ENCODE measurements around the gene EMILIN2. TPM values are rescaled to one million over a fixed set of nuclear protein-coding genes. Genes with fewer than 3 reads are reported as not detected.

The EMILIN2 gene
- total and polyA plus RNA-seq, 9 of the 15 experiments (the other 6 are each of a cell fraction or from before 2014, with no cell fraction given): 0.01 to 0.40 (median 0.19) TPM

DNA sequence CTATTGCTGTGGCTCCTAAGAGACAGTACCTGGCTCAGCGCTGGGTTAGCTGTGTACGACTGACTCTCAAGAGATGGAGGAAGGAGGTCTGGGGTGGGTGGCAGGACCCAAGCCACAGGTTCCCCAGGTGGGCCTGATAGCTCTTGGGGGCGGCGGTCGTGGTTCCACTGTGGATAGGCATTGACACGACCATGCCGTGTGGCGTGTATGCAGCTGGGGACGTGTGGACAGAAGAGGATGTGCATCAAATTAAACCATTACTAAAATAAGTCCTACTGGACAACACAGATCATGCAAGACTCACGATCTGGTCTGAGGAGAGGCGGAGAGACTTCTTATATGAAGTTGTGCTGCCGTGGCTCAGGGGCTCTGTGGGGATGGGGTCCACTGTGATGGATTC, 78.1 kb downstream of the EMILIN2 start:
- no peak for FAIRE-seq
- intact Hi-C loops (cut with micrococcal nuclease): no loop called here

DNA sequence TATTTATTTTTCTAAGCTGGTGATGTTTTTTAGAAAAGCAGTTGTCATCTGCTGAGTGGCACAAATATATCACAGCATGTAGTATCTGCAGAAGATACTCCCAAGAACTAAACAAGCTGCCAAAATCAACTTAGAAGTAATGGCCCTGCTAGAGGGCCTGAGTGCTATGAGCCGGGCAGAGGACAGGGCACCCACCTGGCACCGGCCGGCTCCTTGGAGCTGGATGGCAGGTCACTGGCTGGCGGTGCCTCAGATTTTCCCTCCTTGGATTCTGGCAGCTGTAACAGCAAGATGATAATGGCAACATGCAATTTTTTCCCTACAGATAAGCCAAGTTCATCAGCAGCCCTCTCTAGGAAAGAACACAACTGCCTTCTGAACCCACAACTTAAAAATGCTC, 79.7 kb downstream of the EMILIN2 start:
- no peaks in the 10 kb centered on the region for H3K79me2 ChIP-seq (ENCODE audit: control insufficient read depth, insufficient read depth, low read length)
- no peaks in the 10 kb centered on the region for H3K27me3 ChIP-seq (ENCODE audit: control insufficient read depth in 2 of 2, insufficient read depth in 2 of 2, low read length in 2 of 2)
- ATAC-seq (no peak), FAIRE-seq (no peak), DNase-seq (ENCODE audit: extremely low read depth in 1 of 4, low spot score in 3 of 4) (no peak)
- no peak overlapping the region for H3K27ac ChIP-seq (ENCODE audit: extremely low read depth, low read depth, low read length)
- no peak overlapping the region for H3K9ac ChIP-seq (ENCODE audit: insufficient read depth in 1 of 2, low read depth in 2 of 2, low read length in 2 of 2)
- BruUV-seq (replicated peaks): no TSS peak
- in situ Hi-C loops (cut with MboI): loop anchor here (25.0 kb wide), 1 partner anchor 1061 kb away; no protein-coding TSS in a partner anchor
- no peaks in the 10 kb centered on the region for H3K9me3 ChIP-seq (replicated peaks; ENCODE audit: control insufficient read depth, insufficient read depth, low read depth, low read length)
- no peak for TF ChIP-seq PHB (CRISPR knock-in tag; IDR thresholded peaks at IDR 0.05)
- TF ChIP-seq, protein P1, sequence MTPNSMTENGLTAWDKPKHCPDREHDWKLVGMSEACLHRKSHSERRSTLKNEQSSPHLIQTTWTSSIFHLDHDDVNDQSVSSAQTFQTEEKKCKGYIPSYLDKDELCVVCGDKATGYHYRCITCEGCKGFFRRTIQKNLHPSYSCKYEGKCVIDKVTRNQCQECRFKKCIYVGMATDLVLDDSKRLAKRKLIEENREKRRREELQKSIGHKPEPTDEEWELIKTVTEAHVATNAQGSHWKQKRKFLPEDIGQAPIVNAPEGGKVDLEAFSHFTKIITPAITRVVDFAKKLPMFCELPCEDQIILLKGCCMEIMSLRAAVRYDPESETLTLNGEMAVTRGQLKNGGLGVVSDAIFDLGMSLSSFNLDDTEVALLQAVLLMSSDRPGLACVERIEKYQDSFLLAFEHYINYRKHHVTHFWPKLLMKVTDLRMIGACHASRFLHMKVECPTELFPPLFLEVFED (CRISPR knock-in tag; conservative IDR thresholded peaks at IDR 0.05): no peak
- TF ChIP-seq GABPB1 (CRISPR knock-in tag; IDR thresholded peaks at IDR 0.05): no peak
- no peak for TF ChIP-seq SREBF1 (IDR thresholded peaks at IDR 0.05; ENCODE audit: borderline replicate concordance, low read depth, low read length)
- TF ChIP-seq, protein P2, sequence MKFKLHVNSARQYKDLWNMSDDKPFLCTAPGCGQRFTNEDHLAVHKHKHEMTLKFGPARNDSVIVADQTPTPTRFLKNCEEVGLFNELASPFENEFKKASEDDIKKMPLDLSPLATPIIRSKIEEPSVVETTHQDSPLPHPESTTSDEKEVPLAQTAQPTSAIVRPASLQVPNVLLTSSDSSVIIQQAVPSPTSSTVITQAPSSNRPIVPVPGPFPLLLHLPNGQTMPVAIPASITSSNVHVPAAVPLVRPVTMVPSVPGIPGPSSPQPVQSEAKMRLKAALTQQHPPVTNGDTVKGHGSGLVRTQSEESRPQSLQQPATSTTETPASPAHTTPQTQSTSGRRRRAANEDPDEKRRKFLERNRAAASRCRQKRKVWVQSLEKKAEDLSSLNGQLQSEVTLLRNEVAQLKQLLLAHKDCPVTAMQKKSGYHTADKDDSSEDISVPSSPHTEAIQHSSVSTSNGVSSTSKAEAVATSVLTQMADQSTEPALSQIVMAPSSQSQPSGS (CRISPR knock-in tag; IDR thresholded peaks at IDR 0.05): no peak
- no peak for TF ChIP-seq ZC3H4 (CRISPR knock-in tag; IDR thresholded peaks at IDR 0.05; ENCODE audit: borderline replicate concordance)
- TF ChIP-seq SMARCA4 (IDR thresholded peaks at IDR 0.05): no peak
- TF ChIP-seq, protein P3, sequence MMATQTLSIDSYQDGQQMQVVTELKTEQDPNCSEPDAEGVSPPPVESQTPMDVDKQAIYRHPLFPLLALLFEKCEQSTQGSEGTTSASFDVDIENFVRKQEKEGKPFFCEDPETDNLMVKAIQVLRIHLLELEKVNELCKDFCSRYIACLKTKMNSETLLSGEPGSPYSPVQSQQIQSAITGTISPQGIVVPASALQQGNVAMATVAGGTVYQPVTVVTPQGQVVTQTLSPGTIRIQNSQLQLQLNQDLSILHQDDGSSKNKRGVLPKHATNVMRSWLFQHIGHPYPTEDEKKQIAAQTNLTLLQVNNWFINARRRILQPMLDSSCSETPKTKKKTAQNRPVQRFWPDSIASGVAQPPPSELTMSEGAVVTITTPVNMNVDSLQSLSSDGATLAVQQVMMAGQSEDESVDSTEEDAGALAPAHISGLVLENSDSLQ (IDR thresholded peaks at IDR 0.05): no peak
- no peak for TF ChIP-seq NFIC (IDR thresholded peaks at IDR 0.05)
- no peak for TF ChIP-seq ZNF764 (CRISPR knock-in tag; IDR thresholded peaks at IDR 0.05; ENCODE audit: low read depth)
- H3K4me2 ChIP-seq (ENCODE audit: insufficient read depth, low read length): no peak overlapping the region
- H3K9me1 ChIP-seq (ENCODE audit: control insufficient read depth, insufficient read depth, low read length): no peaks in the 10 kb centered on the region
- no peak overlapping the region for H3K4me3 ChIP-seq
- POLR2A ChIA-PET: interaction anchor here (0.6 to 0.7 kb wide), 2 partner anchors 90 to 918 kb away, joined by 3 read pairs; no protein-coding TSS in a partner anchor
- CTCF ChIA-PET (ENCODE audit: low intra/inter-chr PET ratio): no interaction called here
- no peaks in the 10 kb centered on the region for H3K4me1 ChIP-seq (replicated peaks in 1 of 2; ENCODE audit: control insufficient read depth in 2 of 2, insufficient read depth in 2 of 2, low read length in 2 of 2)
- intact Hi-C loops (cut with micrococcal nuclease): no loop called here
- no peaks in the 10 kb centered on the region for H4K20me1 ChIP-seq (replicated peaks; ENCODE audit: control insufficient read depth, insufficient read depth, low read length)
- peaks cover 95% of the 10 kb centered on the region; the same call in 2 of the 3 replicates for H3K36me3 ChIP-seq (ENCODE audit: control insufficient read depth, insufficient read depth, low read length)
- no peak overlapping the region for H2AFZ ChIP-seq (ENCODE audit: low read depth, low read length)
- 93% methylated on average over 4 of the region's 4 CpGs for WGBS (ENCODE audit: insufficient coverage, low coverage, missing lambda C conversion rate)

More for the DNA sequence above, 78.1 kb downstream of the EMILIN2 start:
- Histone ChIP-seq H4K20me1 (replicated peaks; ENCODE audit: control insufficient read depth, insufficient read depth, low read length) (no peaks in the 10 kb centered on the region), H3K9me3 (replicated peaks; ENCODE audit: control insufficient read depth, insufficient read depth, low read depth, low read length) (no peaks in the 10 kb centered on the region), H3K4me3 (no peak overlapping the region), H3K27ac (ENCODE audit: extremely low read depth, low read depth, low read length) (no peak overlapping the region), H2AFZ (ENCODE audit: low read depth, low read length) (no peak overlapping the region), H3K4me2 (ENCODE audit: insufficient read depth, low read length) (no peak overlapping the region), H3K79me2 (ENCODE audit: control insufficient read depth, insufficient read depth, low read length) (no peaks in the 10 kb centered on the region), H3K27me3 (ENCODE audit: control insufficient read depth in 2 of 2, insufficient read depth in 2 of 2, low read length in 2 of 2) (no peaks in the 10 kb centered on the region), H3K4me1 (replicated peaks in 1 of 2; ENCODE audit: control insufficient read depth in 2 of 2, insufficient read depth in 2 of 2, low read length in 2 of 2) (no peaks in the 10 kb centered on the region), H3K36me3 (ENCODE audit: control insufficient read depth, insufficient read depth, low read length) (peaks cover 95% of the 10 kb centered on the region; the same call in 2 of the 3 replicates), H3K9me1 (ENCODE audit: control insufficient read depth, insufficient read depth, low read length) (no peaks in the 10 kb centered on the region), H3K9ac (ENCODE audit: insufficient read depth in 1 of 2, low read depth in 2 of 2, low read length in 2 of 2) (no peak overlapping the region)
- ChIA-PET POLR2A (interaction anchor here (0.6 to 2.6 kb wide), 3 partner anchors 11 to 321 kb away, joined by 3 to 13 read pairs (median 4); no protein-coding TSS in a partner anchor), CTCF (ENCODE audit: low intra/inter-chr PET ratio) (no interaction called here)
- in situ Hi-C loops (cut with MboI): loop anchor here (25.0 kb wide), 1 partner anchor 1062 kb away; no protein-coding TSS in a partner anchor
- no TSS peak for BruUV-seq (replicated peaks)
- ATAC-seq (no peak), DNase-seq (ENCODE audit: extremely low read depth in 1 of 4, low spot score in 3 of 4) (no peak)
- TF ChIP-seq, protein P4, sequence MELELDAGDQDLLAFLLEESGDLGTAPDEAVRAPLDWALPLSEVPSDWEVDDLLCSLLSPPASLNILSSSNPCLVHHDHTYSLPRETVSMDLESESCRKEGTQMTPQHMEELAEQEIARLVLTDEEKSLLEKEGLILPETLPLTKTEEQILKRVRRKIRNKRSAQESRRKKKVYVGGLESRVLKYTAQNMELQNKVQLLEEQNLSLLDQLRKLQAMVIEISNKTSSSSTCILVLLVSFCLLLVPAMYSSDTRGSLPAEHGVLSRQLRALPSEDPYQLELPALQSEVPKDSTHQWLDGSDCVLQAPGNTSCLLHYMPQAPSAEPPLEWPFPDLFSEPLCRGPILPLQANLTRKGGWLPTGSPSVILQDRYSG (tag; conservative IDR thresholded peaks at IDR 0.05; ENCODE audit: low read depth): no peak
- WGBS (ENCODE audit: insufficient coverage, low coverage, missing lambda C conversion rate): 93% methylated on average over 12 of the region's 12 CpGs
